HCT116 (cell line): ENCODE results near the gene MFAP2. TPM values are rescaled to one million over a fixed set of nuclear protein-coding genes. Genes with fewer than 3 reads are reported as not detected.

ENCODE experiments used
- ATAC-seq: fragments of 200-7000 bp; cut with Tn5 transposase; 2 replicates; pipeline ENCODE4 v1.9.1; 2020; ENCODE audit warnings: mild to moderate bottlenecking, moderate library complexity
- BruUV-seq: library from RNA; stranded (reverse); fragments of 400-500 nt; replicated peaks from 2 replicates; lab custom pipeline; 2021; lab: Mats Ljungman, UMichigan
- CTCF ChIA-PET: fragments of 300-600 bp; sonication (Branson Sonifier 250); formaldehyde crosslinking; loops from one replicate; lab custom pipeline; 2021; ENCODE audit warnings: antibody characterized with exemption; lab: Charles Lee
- POLR2A ChIA-PET: fragments of 300-600, 350-600 bp; sonication (Branson Sonifier 250); formaldehyde crosslinking; loops from one replicate; lab custom pipeline; 2021; ENCODE audit warnings: antibody characterized with exemption; lab: Charles Lee
- RAD21 ChIA-PET, 2 experiments: fragments of 300-600 bp; sonication (Branson Sonifier 250); formaldehyde crosslinking; loops; one replicate each; lab custom pipeline; 2023; ENCODE audit warnings: low total read pairs in 2 of 2; ENCODE audit not compliant: uncharacterized antibody in 2 of 2, unreplicated experiment in 2 of 2, low non-redundant PET in 1 of 2; lab: Charles Lee
- DNase-seq: peaks from one replicate; pipeline ENCODE4 v3.0.0-alpha.2; 2010; ENCODE audit warnings: low read depth, low spot score
- H2AFZ ChIP-seq: fragments of 200-600 bp; shearing (Covaris generic), sonication (generic); 2 replicates; pipeline ENCODE4 v1.6.1; 2017; ENCODE audit warnings: low read depth, mixed run types, mixed read lengths, antibody characterized with exemption, low read length; ENCODE audit not compliant: poor library complexity, severe bottlenecking
- H3K27ac ChIP-seq: 2 replicates; pipeline ENCODE4 v1.5.1; 2012; ENCODE audit warnings: low read depth, low read length
- H3K27me3 ChIP-seq: fragments of 200-600 bp; sonication (generic); 2 replicates; pipeline ENCODE4 v1.6.1; 2016; ENCODE audit warnings: mixed run types, low read length, mixed read lengths; ENCODE audit not compliant: insufficient read depth
- H3K36me3 ChIP-seq, 2 experiments: fragments of 200-500 bp in 1 of 2; fragments of 200-600 bp in 1 of 2; sonication (Bioruptor generic) in 1 of 2; sonication (generic) in 1 of 2; 2 replicates each; pipeline versions ENCODE4 v1.5.1 to v1.6.1; 2014 to 2016; ENCODE audit warnings: low read length in 2 of 2, inconsistent platforms in 1 of 2, mixed read lengths in 1 of 2, mixed run types in 1 of 2; ENCODE audit not compliant: insufficient read depth in 2 of 2, control insufficient read depth in 1 of 2
- H3K4me1 ChIP-seq, 2 experiments: fragments of 200-600 bp in 1 of 2; sonication (generic) in 1 of 2; 2 replicates each; pipeline versions ENCODE4 v1.5.1 to v1.6.1; 2012 to 2017; ENCODE audit warnings: low read length in 2 of 2, inconsistent platforms in 1 of 2, mild to moderate bottlenecking in 1 of 2, mixed read lengths in 1 of 2, mixed run types in 1 of 2, moderate library complexity in 1 of 2; ENCODE audit not compliant: insufficient read depth in 2 of 2, control insufficient read depth in 1 of 2
- H3K4me2 ChIP-seq: fragments of 200-600 bp; sonication (generic); 2 replicates; pipeline ENCODE4 v1.6.1; 2017; ENCODE audit warnings: mixed run types, low read length, mixed read lengths
- H3K4me3 ChIP-seq, 2 experiments: fragments of 200-600 bp in 1 of 2; sonication (generic) in 1 of 2; replicated peaks in 1 of 2; 2 replicates each; pipeline ENCODE4 v1.5.1; 2011 to 2016; ENCODE audit warnings: low read length in 2 of 2, control low read depth in 1 of 2, low read depth in 1 of 2, mild to moderate bottlenecking in 1 of 2, mixed read lengths in 1 of 2, mixed run types in 1 of 2
- H3K79me2 ChIP-seq: fragments of 200-600 bp; sonication (generic); 2 replicates; pipeline ENCODE4 v1.6.1; 2017; ENCODE audit warnings: mild to moderate bottlenecking, mixed run types, low read length, moderate library complexity, mixed read lengths; ENCODE audit not compliant: insufficient read depth
- H3K9ac ChIP-seq: fragments of 200-600 bp; sonication (generic); 2 replicates; pipeline ENCODE4 v1.6.1; 2016; ENCODE audit warnings: low read length, mixed read lengths
- H3K9me2 ChIP-seq: fragments of 200-600 bp; sonication (generic), shearing (Covaris generic); 2 replicates; pipeline ENCODE4 v1.6.1; 2017; ENCODE audit warnings: mixed run types, mild to moderate bottlenecking, moderate library complexity; ENCODE audit not compliant: insufficient read depth
- H3K9me3 ChIP-seq, 2 experiments: fragments of 200-500 bp in 1 of 2; fragments of 200-600 bp in 1 of 2; sonication (Bioruptor generic) in 1 of 2; sonication (generic) in 1 of 2; 2 replicates each; pipeline ENCODE4 v1.6.1; 2014 to 2017; ENCODE audit warnings: low read length in 2 of 2, mixed read lengths in 2 of 2, inconsistent platforms in 1 of 2, low read depth in 1 of 2, mild to moderate bottlenecking in 1 of 2, mixed run types in 1 of 2, moderate library complexity in 1 of 2; ENCODE audit not compliant: control insufficient read depth in 1 of 2, insufficient read depth in 1 of 2
- H4K20me1 ChIP-seq: fragments of 200-600 bp; sonication (generic), shearing (Covaris generic); 2 replicates; pipeline ENCODE4 v1.6.1; 2017; ENCODE audit warnings: mixed run types, mild to moderate bottlenecking, moderate library complexity; ENCODE audit not compliant: insufficient read depth
- ELF1 ChIP-seq: IDR thresholded peaks from 2 replicates; pipeline ENCODE4 v1.6.1; 2012; ENCODE audit warnings: low read depth, borderline replicate concordance
- EZH2 ChIP-seq: fragments of 200-600 bp; sonication (generic); IDR thresholded peaks from 2 replicates; pipeline ENCODE4 v1.6.1; 2017; ENCODE audit warnings: antibody characterized with exemption, mixed run types
- FOSL1 ChIP-seq: IDR thresholded peaks from 2 replicates; pipeline ENCODE4 v1.6.1; 2012; ENCODE audit warnings: low read depth
- POLR2A ChIP-seq: IDR thresholded peaks from 2 replicates; pipeline ENCODE4 v1.7.0; 2011; ENCODE audit warnings: borderline replicate concordance; ENCODE audit not compliant: insufficient read depth, insufficient read length; ENCODE audit errors: extremely low read depth
- POLR2AphosphoS5 ChIP-seq: IDR thresholded peaks from 2 replicates; pipeline ENCODE4 v1.6.1; 2011; ENCODE audit warnings: mild to moderate bottlenecking, low read depth, low read length, moderate library complexity
- RAD21 ChIP-seq: IDR thresholded peaks from 2 replicates; pipeline ENCODE4 v1.6.1; 2012; ENCODE audit warnings: low read depth, mild to moderate bottlenecking
- SP1 ChIP-seq: IDR thresholded peaks from 2 replicates; pipeline ENCODE4 v1.6.1; 2012; ENCODE audit warnings: low read depth
- SRF ChIP-seq: IDR thresholded peaks from 2 replicates; pipeline ENCODE4 v1.6.1; 2012; ENCODE audit warnings: low read depth
- TCF7L2 ChIP-seq: IDR thresholded peaks from 2 replicates; pipeline ENCODE4 v1.7.0; 2011; ENCODE audit warnings: borderline replicate concordance, inconsistent platforms; ENCODE audit not compliant: insufficient read depth, insufficient read length; ENCODE audit errors: extremely low read depth
- YY1 ChIP-seq: IDR thresholded peaks from 2 replicates; pipeline ENCODE4 v1.6.1; 2011; ENCODE audit warnings: low read length, low read depth, moderate library complexity, mild to moderate bottlenecking; ENCODE audit not compliant: insufficient replicate concordance; ENCODE audit errors: extremely low read depth
- ZNF274 ChIP-seq: fragments of 200-500 bp; sonication (Bioruptor generic); IDR thresholded peaks from 2 replicates; pipeline ENCODE4 v1.6.1; 2014; ENCODE audit warnings: mild to moderate bottlenecking, low read depth, low read length, inconsistent platforms
- intact Hi-C: fragments of 100-400 bp; cut with micrococcal nuclease; formaldehyde crosslinking; loops from 2 replicates; pipeline ENCODE4 v1.10.0; 2022
- total RNA-seq: library from RNA; stranded (reverse); gene quantifications from one replicate; pipeline ENCODE4 v1.2.1, GENCODE V29; 2021; ENCODE audit not compliant: unreplicated experiment
- TF ChIP-seq, protein P1 (sequence below), 3 experiments: fragments of 200-600 bp in 1 of 3; sonication (generic) in 1 of 3; IDR thresholded peaks in 2 of 3; conservative IDR thresholded peaks in 1 of 3; 2 replicates each; pipeline ENCODE4 v1.5.1; 2012 to 2017; ENCODE audit warnings: low read depth in 2 of 3, low read length in 2 of 3, antibody characterized with exemption in 1 of 3, borderline replicate concordance in 1 of 3, control low read depth in 1 of 3, mild to moderate bottlenecking in 1 of 3, mixed read lengths in 1 of 3, mixed run types in 1 of 3, moderate library complexity in 1 of 3; ENCODE audit not compliant: insufficient read depth in 1 of 3
- TF ChIP-seq, protein P2 (sequence below): IDR thresholded peaks from 2 replicates; pipeline ENCODE4 v1.6.1; 2012

Gene MFAP2
- total RNA-seq, 1 experiment from 2014 or later: 63.1 TPM

DNA sequence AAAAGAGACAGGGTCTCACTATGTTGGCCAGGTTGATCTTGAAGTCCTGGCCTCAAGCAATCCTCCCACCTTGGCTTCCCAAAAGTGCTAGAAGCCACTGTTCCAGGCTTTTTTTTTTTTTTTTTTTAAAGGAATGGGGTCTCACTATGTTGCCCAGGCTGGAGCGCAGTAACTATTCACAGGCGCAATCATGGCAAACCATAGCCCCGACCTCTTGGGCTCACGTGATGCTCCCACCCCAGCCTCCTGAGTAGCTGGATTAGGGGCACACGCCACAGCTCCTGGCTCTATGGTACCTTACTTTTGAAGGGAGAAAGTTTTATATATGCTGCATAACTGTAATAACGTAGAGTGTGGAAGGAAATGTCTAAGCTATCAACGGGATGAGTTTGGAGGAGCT lies 37.0 kb upstream of the MFAP2 start:
- Histone ChIP-seq H3K4me3 (no peak overlapping the region), H3K27me3 (no peaks in the 10 kb centered on the region), H2AFZ (no peak overlapping the region), H3K36me3 (peaks cover 31 to 33% of the 10 kb centered on the region in 2 experiments; a peak in 3 of 4 replicates), H4K20me1 (no peaks in the 10 kb centered on the region), H3K9me2 (no peaks in the 10 kb centered on the region), H3K4me2 (no peak overlapping the region), H3K79me2 (no peaks in the 10 kb centered on the region), H3K27ac (no peak overlapping the region), H3K9me3 (no peaks in the 10 kb centered on the region), H3K9ac (no peak overlapping the region), H3K4me1 (peaks cover 2 to 17% of the 10 kb centered on the region in 2 experiments; a peak in 3 of 4 replicates)
- no TSS peak for BruUV-seq
- TF ChIP-seq FOSL1 (no peak), YY1 (no peak)
- ChIA-PET CTCF (no interaction called here), POLR2A (no interaction called here), RAD21 (no interaction called here)
- DNase-seq: no peak
- intact Hi-C loops: no loop called here
- no peak for ATAC-seq

DNA sequence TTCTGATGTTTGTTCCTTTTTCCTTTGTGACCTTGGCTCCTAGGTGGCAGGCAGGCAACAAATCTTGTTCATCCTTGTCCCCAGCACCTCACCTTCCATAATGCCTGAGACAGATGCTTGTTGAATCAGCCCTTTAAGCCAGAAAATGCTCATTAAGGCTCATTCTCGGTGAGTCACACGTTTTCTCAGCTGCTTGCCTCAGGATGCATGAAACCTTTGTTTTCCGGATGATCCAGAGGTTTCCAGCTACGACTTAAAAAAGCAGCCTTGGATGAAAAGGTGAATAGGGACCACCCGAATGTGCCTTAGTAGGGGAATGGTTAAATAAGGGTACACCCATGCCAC lies 35.9 kb upstream of the MFAP2 start:
- ATAC-seq: no peak
- RAD21 ChIA-PET: no interaction called here
- Histone ChIP-seq H3K9me3 (no peaks in the 10 kb centered on the region), H4K20me1 (no peaks in the 10 kb centered on the region), H3K27me3 (no peaks in the 10 kb centered on the region), H3K9me2 (no peaks in the 10 kb centered on the region), H3K9ac (no peak overlapping the region), H2AFZ (no peak overlapping the region), H3K36me3 (peaks cover 22 to 28% of the 10 kb centered on the region in 2 experiments; a peak in 3 of 4 replicates), H3K79me2 (no peaks in the 10 kb centered on the region), H3K27ac (no peak overlapping the region), H3K4me2 (peak overlapping the region; percentile 39), H3K4me3 (no peak overlapping the region), H3K4me1 (peaks cover 6 to 24% of the 10 kb centered on the region in 2 experiments)
- no TSS peak for BruUV-seq
- no peak for DNase-seq
- intact Hi-C loops: no loop called here
- TF ChIP-seq FOSL1 (no peak), EZH2 (no peak), RAD21 (no peak), ZNF274 (no peak), POLR2A (no peak), TCF7L2 (no peak), SP1 (no peak), SRF (no peak), POLR2AphosphoS5 (no peak), ELF1 (no peak)
- TF ChIP-seq, protein P1, sequence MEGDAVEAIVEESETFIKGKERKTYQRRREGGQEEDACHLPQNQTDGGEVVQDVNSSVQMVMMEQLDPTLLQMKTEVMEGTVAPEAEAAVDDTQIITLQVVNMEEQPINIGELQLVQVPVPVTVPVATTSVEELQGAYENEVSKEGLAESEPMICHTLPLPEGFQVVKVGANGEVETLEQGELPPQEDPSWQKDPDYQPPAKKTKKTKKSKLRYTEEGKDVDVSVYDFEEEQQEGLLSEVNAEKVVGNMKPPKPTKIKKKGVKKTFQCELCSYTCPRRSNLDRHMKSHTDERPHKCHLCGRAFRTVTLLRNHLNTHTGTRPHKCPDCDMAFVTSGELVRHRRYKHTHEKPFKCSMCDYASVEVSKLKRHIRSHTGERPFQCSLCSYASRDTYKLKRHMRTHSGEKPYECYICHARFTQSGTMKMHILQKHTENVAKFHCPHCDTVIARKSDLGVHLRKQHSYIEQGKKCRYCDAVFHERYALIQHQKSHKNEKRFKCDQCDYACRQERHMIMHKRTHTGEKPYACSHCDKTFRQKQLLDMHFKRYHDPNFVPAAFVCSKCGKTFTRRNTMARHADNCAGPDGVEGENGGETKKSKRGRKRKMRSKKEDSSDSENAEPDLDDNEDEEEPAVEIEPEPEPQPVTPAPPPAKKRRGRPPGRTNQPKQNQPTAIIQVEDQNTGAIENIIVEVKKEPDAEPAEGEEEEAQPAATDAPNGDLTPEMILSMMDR (IDR thresholded peaks at IDR 0.05 in 2 of 3, conservative IDR thresholded peaks at IDR 0.05 in 1 of 3; ENCODE audit: borderline replicate concordance in 1 of 3, insufficient read depth in 1 of 3, low read depth in 2 of 3, low read length in 2 of 3): no peak
- TF ChIP-seq, protein P2, sequence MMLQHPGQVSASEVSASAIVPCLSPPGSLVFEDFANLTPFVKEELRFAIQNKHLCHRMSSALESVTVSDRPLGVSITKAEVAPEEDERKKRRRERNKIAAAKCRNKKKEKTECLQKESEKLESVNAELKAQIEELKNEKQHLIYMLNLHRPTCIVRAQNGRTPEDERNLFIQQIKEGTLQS: no peak
- POLR2A ChIA-PET: no interaction called here
- CTCF ChIA-PET: no interaction called here
